ENCODE results near the gene ANKRD34A. TPM values are rescaled to one million over a fixed set of nuclear protein-coding genes. Genes with fewer than 3 reads are reported as not detected.

ANKRD34A gene
- total and polyA plus RNA-seq, 2 of the 8 experiments (the other 6 are each of a cell fraction or from before 2014, with no cell fraction given) = 0.15 to 0.20 TPM

- TF ChIP-seq ASH2L (IDR thresholded peaks at IDR 0.05; ENCODE audit: low read length) = no peak
Observed at GRCh38 chr1:145959957-145960467, 4.4 kb downstream of the ANKRD34A start (continued).

Data from H1 (cell line).